IPS-15b (cell line): ENCODE measurements around the gene USP17L17.
"Not testable (repeated sequence)": the region's sequence is repeated elsewhere in the genome, so short reads cannot be mapped to it uniquely, and the experiment has no call there.

Experiments
- H3K27me3 ChIP-seq: one replicate; pipeline ENCODE4 v1.6.1; 2013; ENCODE audit warnings: low read length; ENCODE audit not compliant: control insufficient read depth, insufficient read depth
- H3K36me3 ChIP-seq: one replicate; pipeline ENCODE4 v1.6.1; 2013; ENCODE audit warnings: low read length; ENCODE audit not compliant: control insufficient read depth, insufficient read depth
- H3K4me1 ChIP-seq: one replicate; pipeline ENCODE4 v1.6.1; 2013; ENCODE audit warnings: mild to moderate bottlenecking, low read length; ENCODE audit not compliant: control insufficient read depth, insufficient read depth
- H3K4me3 ChIP-seq: one replicate; pipeline ENCODE4 v1.5.1; 2013; ENCODE audit warnings: low read depth, low read length
- H3K9ac ChIP-seq: one replicate; pipeline ENCODE4 v1.6.1; 2013; ENCODE audit warnings: low read depth, mild to moderate bottlenecking, low read length
- H3K9me3 ChIP-seq: one replicate; pipeline ENCODE4 v1.6.1; 2013; ENCODE audit warnings: mild to moderate bottlenecking, low read length; ENCODE audit not compliant: control insufficient read depth, insufficient read depth

USP17L17 gene

GRCh38 chr4:9257824-9258223 is 14.1 kb downstream of the USP17L17 start, which contains the start of gene USP17L20:
USP17L20 (plus strand) TSS chr4:9258124; CDS start chr4:9258124, 0 bp downstream.
- H3K36me3 ChIP-seq, H3K27me3 ChIP-seq, H3K4me3 ChIP-seq, H3K9me3 ChIP-seq, H3K9ac ChIP-seq, H3K4me1 ChIP-seq: not testable (repeated sequence)

- not testable (repeated sequence) for H3K27me3 ChIP-seq, H3K9ac ChIP-seq, H3K36me3 ChIP-seq, H3K4me1 ChIP-seq, H3K9me3 ChIP-seq, H3K4me3 ChIP-seq
These were observed 18.9 kb downstream of the USP17L17 start, which contains the start of gene USP17L21 for GRCh38 chr4:9262572-9262971. USP17L21 (plus strand) TSS chr4:9262872; CDS start chr4:9262872, 0 bp downstream.

- not testable (repeated sequence) for H3K27me3 ChIP-seq, H3K36me3 ChIP-seq, H3K9ac ChIP-seq, H3K4me1 ChIP-seq, H3K4me3 ChIP-seq, H3K9me3 ChIP-seq
These were observed 23.6 kb downstream of the USP17L17 start, which contains the start of gene USP17L22 for GRCh38 chr4:9267319-9267718. USP17L22 (plus strand) TSS chr4:9267619; CDS start chr4:9267619, 0 bp downstream.

- H3K9ac ChIP-seq, H3K9me3 ChIP-seq, H3K4me3 ChIP-seq, H3K4me1 ChIP-seq, H3K36me3 ChIP-seq, H3K27me3 ChIP-seq: not testable (repeated sequence)
These were observed 28.0 kb downstream of the USP17L17 start for GRCh38 chr4:9271719-9272118.
